GM10266 (cell line): ENCODE results near the gene PCDH9.

ENCODE experiments used
- DNase-seq: peaks from one replicate; pipeline ENCODE4 v3.0.0; 2012; ENCODE audit errors: extremely low spot score
- CTCF ChIP-seq: IDR thresholded peaks from 2 replicates; pipeline ENCODE4 v1.5.1; 2012; ENCODE audit warnings: mild to moderate bottlenecking, low read depth; ENCODE audit not compliant: control insufficient read depth, insufficient read depth; ENCODE audit errors: missing control alignments

Gene PCDH9

GRCh38 chr13:66563076-66563475, 667.1 kb downstream of the PCDH9 start:
- DNase-seq: no peak

GRCh38 chr13:66562054-66562453, 668.1 kb downstream of the PCDH9 start:
- no peak for DNase-seq
- no peak for TF ChIP-seq CTCF

More at GRCh38 chr13:66563076-66563475, 667.1 kb downstream of the PCDH9 start:
- no peak for TF ChIP-seq CTCF

GRCh38 chr13:66560991-66561390, 669.1 kb downstream of the PCDH9 start:
- DNase-seq: no peak
- TF ChIP-seq CTCF: no peak

GRCh38 chr13:66560189-66560588, 669.9 kb downstream of the PCDH9 start:
- DNase-seq: no peak
- TF ChIP-seq CTCF: no peak

- DNase-seq: no peak
- no peak for TF ChIP-seq CTCF
Measured at GRCh38 chr13:66559093-66559492, 671.0 kb downstream of the PCDH9 start.

- TF ChIP-seq CTCF: no peak
- no peak for DNase-seq
Measured at GRCh38 chr13:66558506-66558905, 671.6 kb downstream of the PCDH9 start.

DNA sequence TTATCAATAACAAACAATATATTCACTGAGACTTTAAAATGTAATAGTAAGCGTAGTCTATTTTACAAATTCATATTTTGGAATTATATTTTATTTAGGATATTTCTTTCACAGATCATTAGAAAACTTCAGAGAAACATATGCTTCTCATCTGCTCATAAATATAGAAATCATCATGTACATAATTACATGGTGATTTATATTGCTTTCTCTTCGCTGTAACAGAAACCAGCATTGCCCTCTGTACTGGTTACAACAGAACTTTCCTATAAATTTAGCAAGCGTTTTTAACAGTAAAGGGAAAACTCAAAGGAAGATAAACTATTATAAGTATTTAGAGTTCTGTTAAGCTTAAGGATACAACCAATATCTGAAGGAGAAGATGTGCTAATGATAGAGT, 672.8 kb downstream of the PCDH9 start:
- no peak for TF ChIP-seq CTCF
- no peak for DNase-seq
